ENCODE results near the gene HERC5.

HERC5 gene

DNA sequence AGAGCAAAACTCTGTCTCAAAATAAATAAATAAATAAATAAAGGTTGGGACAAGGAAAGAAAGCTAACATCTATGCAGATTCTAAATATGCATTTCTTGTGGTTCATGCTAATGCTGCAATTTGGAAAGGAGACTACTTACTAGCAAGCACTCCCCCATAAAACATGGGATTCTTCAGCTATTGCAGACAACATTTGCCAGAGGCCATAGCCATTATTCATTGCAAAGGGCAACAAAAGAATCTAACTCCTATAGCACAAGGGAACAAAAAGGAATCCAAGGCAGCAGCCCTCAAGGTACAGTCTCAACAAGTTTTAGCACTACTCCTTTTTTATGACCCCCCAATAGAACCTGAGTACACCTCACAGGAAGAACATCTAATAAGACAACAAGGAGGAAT lies 8.0 kb upstream of the HERC5 start:
- DNase-seq = no peak

DNA sequence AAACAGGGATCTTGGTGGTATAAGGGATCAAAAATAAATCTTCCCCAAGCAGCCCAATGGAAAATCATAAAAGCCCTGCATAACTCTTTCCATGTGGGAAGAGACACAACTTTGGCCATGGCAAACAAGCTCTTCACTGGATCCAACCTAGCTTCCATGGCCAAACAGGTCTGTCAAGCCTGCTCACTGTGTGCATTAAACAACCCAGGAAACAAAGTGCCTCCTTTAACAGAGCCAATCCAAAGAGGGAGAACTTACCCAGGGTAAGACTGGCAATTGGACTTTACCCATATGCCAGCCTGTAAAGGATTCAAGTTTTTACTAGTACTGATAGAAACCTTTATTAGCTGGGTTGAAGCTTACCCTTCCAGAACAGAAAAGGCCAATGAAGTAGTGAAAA lies 7.6 kb upstream of the HERC5 start:
- no peak for DNase-seq

DNA sequence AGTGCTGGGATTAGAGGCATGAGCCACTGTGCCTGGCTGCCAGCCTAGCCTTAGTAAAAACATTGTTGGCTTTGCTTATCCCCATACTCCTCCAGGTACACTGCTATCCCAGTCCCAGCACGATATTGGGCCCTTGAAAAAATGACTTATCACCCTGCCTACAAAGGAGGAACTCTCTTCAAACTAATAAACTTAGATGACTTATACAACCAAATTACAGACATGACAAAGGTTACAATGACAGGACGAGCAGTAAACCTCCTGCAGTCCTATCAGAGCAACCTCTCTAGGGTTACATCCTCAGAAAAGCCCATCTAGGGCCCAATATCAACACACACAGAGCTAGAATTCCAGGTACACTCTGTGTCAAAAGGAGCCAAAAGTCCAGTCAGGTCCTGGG lies 5.7 kb upstream of the HERC5 start:
- no peak for DNase-seq

DNA sequence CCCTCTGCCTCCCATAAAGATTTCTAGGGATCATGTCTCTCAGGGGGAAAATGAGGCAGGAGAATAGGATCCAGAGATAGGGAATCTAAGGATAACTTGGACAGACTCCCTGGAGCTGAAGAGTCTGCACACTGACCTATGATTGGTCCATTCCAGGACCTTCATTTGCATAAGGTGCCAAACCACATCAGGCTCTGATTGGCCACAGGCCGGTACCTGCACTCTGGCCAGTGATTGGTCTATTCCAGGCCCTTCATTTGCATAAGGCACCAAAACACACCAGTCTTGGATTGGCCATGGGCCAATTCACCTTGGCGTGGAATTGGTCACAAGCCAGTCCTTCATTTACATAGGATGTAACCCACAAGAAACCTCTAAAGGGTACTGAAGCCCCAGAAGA lies 4.0 kb upstream of the HERC5 start:
- DNase-seq = no peak

DNA sequence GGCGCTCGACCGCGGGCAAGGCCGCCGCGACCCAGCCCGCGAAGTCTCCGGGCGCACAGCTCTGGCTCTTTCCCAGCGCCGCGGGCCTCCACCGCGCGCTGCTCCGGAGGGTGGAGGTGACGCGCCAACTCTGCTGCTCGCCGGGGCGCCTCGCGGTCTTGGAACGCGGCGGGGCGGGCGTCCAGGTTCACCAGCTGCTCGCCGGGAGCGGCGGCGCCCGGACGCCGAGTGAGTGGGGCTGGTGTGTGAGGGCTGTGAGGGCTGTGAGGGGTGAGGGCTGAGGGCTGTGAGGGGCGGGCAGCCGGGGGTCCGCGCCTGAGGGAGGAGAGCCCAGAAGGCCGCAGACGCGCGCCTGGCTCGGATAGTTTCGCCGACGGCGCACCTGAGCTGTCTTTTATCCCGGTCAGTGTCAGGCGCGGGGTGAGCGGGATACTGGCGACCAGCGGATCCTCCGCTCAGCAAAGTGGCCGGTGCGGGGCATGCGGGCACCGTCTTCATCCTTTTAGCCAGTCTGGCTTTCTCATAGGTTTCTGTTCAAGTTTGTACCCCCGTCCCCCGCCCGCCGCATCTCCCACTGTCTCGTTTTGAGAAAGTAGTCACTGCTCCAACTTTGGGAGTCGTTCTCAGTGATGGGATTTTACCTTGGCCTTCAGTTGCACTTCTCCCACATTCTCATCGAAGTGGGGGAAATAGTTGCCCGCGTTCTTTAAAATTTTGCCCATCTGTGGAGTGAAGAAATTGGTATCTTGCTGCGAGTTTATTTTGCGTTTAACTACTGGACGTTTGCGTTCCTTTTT lies 586 bp downstream of the HERC5 start:
- peak in 1 of 5 experiments; percentile 62 for DNase-seq

DNA sequence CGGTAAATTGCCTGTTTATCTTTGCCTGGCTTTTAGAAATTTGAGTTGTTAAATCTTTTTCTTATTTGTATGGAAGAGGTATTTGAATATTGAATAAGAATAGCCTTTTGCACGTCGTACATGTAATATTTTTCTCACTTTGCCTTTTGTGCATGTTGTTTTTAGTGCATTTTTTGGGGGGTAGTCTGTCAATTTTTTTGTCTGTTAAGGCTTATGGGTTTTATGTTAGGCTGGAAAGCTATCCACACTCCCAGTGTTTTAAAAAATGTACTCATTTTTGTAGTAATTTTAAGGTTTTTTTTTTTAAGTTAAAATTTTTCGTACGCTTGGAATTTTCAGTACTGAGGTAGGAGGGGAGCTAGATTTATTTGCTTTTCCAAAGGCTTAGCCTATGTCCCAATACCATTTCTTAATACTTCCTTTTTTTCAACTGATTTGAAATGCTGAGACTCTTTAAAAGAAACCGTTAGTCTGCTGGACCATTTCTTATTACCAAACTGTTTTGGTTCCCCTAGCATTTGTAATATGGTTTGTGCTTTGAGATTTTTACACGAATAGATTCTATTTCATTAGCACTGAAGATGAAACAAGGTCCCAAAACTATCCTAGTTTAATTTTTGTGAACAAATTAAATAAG lies 1.3 kb downstream of the HERC5 start:
- no peak for DNase-seq

DNA sequence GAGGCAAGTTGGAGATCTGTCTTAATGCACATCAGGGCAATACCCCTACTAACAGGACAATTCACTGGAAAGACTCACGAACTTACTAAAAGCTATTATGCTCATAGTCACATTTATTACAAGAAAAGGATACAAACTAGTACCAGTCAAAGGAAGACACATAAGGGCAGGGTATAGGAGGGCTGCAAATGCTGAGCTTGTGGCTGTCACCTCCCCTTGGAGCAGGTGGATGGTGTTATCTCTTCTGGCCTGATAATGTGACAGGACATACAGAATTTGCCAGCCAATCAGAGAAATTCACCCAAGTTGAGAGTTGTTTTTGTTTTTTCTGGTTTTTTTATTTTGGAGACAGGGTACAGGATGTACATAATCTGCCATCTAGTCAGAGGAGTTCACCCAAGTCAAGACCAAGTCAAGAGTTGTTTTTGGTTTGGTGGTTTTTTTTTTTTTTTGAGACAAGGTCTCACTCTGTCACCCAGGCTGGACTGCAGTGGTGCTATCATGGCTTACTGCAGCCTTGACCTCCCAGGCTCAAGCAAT lies 8.8 kb downstream of the HERC5 start:
- peak in 1 of 5 experiments; percentile 63 for DNase-seq

DNA sequence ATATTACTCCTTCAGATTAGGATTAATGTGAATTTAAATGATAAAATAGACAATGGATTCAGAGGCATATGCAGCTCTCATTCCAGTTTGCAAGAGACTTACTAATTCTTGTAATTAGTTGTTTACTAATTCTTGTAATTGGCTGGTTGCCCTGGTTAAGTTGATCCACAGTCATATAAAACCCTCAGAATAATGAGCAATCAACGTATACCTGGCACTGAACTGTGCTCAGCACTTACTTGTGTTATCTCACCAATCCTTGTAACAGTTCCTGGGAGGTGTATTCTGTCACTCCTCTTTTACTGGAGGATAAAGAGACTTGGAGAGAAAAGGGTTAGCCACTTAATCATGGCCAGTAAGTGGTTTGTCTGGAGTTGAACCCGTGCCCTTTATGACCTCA lies 10.5 kb downstream of the HERC5 start:
- DNase-seq = peak in 1 of 5 experiments; percentile 13

DNA sequence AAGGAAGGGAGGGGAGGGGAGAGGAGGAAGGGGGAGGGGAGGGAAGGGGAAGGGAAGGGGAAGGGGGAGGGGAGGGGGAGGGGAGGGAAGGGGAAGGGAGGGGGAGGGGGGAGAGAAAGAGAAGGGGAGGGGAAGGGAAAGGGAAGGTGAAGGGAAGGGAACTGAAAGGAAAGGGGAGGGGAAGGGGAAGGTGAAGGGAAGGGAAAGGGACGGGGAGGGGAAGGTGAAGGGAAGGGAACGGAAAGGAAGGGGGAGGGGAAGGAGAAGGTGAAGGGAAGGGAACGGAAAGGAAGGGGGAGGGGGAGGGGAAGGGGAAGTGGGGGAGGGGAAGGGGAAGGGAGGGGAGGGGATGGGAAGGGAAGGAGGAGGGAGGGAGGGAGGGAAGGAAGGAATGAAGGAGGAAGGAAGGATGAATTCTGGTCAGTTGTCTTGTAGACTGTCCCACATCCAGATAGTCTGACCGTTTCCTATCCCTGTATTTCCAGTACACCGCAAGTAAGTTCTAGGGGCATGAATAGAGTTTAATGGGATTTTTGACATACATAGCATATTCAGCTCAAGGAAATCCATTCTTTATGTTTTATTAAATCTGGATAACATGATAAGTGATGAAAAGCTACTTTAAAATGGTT lies 20.4 kb downstream of the HERC5 start:
- no peak for DNase-seq

DNA sequence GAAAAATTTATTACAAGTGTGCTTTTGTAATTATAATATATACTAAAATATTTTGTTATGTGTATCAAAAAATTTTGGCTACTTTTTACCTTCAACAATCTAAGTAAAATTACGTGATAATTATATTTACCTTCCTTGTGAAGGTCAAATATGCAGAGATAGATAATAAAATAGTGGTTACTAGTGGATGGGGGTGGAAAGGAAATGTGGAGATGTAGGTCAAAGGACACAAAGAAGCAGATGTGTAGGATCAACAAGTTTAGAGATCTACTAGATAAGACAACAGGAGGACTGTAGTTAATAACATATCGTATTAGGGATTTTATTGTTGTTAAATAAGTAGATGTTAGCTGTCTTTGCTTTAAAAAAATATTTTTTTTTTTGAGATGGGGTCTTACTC lies 21.3 kb downstream of the HERC5 start:
- no peak for DNase-seq

DNA sequence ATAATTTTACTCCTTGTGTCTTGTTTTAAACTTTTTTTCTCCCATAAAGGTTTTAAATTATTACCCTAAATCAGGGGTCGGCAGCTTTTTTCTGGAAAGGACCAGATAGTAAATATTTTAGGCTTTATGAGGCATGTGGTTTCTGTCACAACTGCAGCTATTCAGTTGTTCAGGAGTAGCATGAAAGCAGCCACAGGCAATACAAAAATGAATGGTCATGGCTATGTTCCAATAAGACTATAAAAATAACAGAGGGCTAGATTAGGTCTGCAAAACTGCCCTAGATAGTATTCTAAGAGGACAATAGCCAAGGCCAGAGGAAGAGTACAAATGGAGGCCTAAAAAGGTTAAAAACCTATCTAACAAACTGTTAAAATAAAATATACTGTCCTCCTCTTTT lies 24.6 kb downstream of the HERC5 start:
- DNase-seq = no peak

DNA sequence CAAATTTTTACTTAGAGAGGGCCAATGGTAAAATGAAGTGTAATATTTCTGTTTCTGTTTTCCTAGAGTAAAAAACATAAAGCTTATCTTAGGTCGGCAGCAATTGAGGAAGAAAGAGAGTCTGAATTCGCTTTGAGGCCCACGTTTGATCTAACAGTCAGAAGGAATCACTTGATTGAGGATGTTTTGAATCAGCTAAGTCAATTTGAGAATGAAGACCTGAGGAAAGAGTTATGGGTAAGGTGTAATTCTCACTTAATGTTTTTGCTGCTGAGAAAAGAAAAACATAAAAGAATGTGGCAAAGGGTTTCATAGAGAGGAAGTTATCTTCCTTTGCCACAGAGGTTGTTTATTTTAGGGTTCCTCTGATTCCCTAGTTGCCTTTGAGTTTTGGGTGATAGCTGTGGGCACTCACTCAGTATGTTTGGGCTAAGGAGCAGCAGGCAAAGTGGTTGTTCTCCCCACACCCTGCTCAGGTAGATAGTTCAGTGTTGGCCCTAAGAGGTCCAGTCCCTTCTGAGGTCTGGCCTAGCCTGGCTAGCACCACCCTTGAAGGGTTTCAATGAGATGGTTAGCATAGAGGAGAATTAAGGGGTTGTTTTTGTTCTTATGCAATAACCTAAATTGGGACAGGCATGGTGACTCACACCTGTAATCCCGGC lies 32.3 kb downstream of the HERC5 start:
- DNase-seq = peak in 1 of 5 experiments; percentile 66

DNA sequence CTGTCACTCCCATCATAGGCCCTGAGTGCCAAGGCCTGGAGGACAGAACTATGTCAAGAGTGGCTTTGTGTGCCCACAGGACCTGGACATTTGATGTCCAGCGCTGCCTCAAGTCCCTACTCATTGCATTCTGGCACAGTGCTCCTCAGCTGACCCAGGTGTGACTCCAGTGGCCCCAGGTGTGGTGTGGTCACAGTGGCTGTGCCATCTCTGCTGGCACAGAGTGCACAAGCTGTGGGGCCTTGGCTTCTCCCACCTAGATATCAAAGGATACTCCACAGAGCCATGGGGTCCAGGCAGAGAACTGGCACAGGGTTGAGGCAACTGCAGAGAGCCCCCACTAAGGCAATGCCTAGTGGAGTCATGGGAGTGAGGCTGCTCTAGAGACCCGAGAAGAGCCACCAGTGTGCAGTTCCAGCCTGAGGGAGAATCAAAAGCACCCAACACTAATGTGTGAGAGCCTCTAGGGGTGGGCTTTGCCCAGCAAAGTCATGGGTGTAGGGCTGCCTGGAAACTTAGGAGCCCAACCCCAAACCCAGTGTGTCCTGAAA lies 41.0 kb downstream of the HERC5 start:
- DNase-seq = no peak

DNA sequence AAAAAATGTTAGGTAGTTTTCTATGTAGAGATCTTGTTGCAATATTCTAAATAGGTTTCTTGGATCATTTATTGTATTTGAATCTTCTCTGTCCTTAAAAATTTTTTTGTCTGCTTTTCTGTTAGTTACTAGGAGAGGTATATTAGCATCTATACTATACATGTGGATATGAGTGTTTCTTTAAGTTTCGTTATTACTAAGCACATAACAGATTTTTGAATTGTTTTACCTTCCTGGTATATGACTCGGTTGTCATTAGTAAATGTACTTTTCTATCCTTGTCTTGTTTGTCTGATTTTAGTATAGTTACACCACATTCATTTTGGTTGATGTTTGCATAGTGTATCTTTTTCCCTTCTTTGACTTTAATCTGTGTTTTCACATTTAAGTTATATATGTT lies 46.4 kb downstream of the HERC5 start:
- peak in 1 of 5 experiments; percentile 49 for DNase-seq

DNA sequence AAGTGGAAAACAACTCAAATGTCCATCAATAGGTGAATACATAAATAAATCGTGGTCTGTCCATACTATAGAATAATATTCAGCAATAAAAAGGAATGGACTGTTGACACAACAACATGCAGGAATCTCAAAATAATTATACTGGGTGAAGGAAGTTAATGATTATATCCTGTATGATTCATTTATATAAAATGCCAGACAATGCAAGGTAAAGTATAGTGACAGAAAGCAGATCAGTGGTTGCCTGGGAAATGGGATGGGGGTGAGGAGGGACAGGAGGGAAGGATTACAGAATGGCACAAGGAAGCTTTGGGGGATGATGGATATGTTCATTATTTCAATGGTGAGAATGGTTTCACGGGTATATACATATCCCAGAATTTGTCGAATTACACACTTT lies 54.3 kb downstream of the HERC5 start:
- no peak for DNase-seq

DNA sequence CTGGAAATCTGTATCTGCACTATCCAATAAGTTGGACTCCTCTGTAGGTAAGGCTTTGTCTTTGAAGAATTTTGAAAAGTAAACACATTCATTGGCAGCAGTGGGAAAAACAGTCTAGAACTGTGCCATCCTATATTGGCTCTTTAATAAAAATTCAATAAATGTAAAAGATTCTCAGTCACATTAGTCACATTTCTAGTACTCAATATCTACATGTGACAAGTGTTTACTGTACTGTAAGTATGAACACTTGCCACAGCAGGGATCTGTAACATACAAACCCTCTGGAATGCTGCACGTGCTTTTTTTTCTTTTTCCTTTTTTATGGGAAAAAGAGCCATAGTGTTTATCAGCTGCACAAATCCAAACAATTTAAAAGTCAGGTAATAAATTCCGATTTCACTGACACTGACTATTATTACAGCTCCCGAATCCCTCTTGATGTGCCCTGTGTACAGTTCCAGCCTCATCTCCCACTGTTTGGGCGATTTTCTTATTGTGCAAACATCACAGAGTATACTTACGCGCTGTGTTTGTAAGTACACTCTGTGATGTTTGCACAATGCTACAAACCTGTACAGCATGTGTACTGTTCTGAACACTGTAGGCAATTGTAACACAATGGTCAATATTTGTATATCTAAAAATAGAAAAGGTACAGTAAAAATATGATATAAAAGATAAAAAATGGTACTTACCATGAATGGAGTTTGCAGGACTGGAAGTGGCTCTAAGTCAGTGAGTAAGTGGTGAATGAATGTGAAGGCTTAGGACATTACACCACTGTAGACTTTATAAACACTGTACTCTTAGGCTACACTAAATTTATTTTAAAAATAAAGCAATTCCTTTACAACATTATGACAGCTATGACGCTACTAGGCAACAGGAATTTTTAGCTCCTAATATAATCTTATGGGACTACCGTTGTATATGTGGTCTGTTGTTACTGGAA lies 57.9 kb downstream of the HERC5 start:
- no peak for DNase-seq

DNA sequence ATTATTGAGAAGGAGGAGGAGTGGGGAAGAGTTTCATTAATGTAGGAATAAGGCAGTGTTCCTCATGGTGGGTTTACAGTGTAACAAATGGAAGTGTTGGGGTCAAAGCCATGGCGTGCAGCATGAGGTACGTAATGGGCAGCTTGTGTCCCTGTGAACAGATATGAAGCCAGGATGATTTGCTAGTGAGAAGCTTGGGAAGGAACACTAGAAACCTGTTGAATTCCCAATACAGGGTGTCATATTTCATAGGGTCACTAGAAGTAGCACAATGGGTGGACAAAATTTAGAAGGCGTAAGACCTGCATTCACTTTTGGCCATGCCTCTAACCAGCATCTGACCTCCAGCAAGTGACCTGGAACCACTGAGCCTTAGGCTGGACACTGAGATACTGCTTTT lies 59.8 kb downstream of the HERC5 start:
- DNase-seq = no peak

DNA sequence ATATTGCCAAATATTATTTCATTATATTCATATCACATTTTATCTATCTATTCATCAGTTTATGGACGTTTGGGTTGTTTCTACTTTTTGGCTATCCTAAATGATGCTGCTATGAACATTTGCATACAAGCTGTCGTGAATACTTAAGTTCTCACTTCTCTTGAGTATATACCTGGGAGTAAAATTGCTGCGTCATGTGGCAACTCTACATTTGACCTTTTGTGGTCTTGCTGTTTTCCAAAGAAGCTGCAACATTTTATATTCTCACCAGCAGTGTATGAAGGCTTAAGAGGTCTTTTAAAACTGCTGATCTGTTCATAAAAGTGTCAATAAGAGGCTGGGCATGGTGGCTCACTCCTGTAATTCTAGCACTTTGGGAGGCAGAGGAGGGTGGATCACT lies 60.9 kb downstream of the HERC5 start:
- DNase-seq = no peak

DNA sequence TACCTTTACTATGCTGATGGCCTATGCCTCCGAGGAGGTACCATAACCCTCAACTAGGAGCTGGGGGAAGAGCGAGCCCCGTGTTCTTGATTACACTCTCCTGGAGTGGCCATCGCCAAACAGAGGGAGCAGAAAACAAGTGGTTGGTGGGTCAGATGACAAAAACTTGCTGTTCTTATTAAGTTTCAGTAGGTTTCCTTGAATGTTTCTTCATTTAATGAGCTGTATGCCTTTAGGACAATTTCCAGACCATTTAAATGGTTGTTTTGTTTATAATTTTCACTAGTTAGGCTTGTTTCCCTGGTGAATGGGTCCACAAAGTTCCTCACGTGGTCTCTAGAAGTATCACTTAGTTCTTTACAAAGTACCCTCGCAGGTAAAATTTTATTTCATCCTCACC lies 62.0 kb downstream of the HERC5 start:
- no peak for DNase-seq

DNA sequence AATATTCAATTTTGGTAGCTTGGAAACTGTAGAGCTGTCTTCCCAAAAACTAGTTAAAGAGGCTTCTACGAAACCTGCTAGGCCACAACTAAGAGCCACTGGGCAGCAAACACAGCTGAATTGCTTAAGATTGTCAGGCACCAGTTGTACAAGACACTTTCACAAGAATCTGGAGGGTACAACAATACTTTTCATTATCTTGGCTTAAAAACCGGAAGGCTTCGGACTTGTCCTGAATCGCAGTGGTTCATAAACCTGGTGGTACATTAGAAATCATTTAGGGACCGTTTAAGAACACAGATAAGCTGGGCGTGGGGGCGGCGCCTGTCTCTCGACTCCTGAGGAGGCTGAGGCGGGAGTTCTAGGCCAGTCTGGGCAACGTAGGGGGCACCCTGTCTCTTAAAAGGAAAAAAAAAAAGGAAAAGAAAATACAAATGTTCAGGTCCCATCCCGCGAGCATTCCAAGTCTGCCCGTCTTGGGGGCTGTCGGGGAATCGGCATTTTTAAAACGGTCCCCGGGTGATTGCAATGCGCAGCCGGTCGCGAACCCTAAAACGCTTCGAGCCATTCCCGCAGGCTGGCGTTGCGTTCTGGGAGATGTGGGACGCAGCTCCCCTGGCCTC lies 65.9 kb downstream of the HERC5 start:
- DNase-seq = peak in 3 of 5 experiments; percentile 6 to 36 (median 15)

All from T-helper 2 cell (primary cell).